ENCODE results near the gene ASIC2.

Gene ASIC2

GRCh38 chr17:33242375-33243124 is 50.5 kb downstream of the ASIC2 start:
- no peak for DNase-seq

GRCh38 chr17:33241390-33241789 is 51.7 kb downstream of the ASIC2 start:
- DNase-seq, result no peak

- no peak for DNase-seq
These were observed 52.7 kb downstream of the ASIC2 start for GRCh38 chr17:33240362-33240761.

- DNase-seq, result no peak
These were observed 53.4 kb downstream of the ASIC2 start for GRCh38 chr17:33239702-33240101.

- DNase-seq, result no peak
These were observed 58.0 kb downstream of the ASIC2 start for GRCh38 chr17:33234930-33235685.

- no peak for DNase-seq
These were observed 58.9 kb downstream of the ASIC2 start for GRCh38 chr17:33234233-33234632.

GRCh38 chr17:33233811-33234177 is 59.3 kb downstream of the ASIC2 start:
- DNase-seq, result no peak

- no peak for DNase-seq
These were observed 63.6 kb downstream of the ASIC2 start for GRCh38 chr17:33229499-33229898.

GRCh38 chr17:33229028-33229427 is 64.1 kb downstream of the ASIC2 start:
- DNase-seq, result no peak

GRCh38 chr17:33228548-33228947 is 64.5 kb downstream of the ASIC2 start:
- DNase-seq, result no peak

GRCh38 chr17:33227911-33228310 is 65.2 kb downstream of the ASIC2 start:
- DNase-seq, result no peak

- DNase-seq, result no peak
These were observed 67.1 kb downstream of the ASIC2 start for GRCh38 chr17:33225994-33226393.

- no peak for DNase-seq
These were observed 67.6 kb downstream of the ASIC2 start for GRCh38 chr17:33225509-33225908.

- no peak for DNase-seq
These were observed 73.1 kb downstream of the ASIC2 start for GRCh38 chr17:33220036-33220435.

GRCh38 chr17:33218698-33219601 is 74.1 kb downstream of the ASIC2 start:
- no peak for DNase-seq

GRCh38 chr17:33217891-33218290 is 75.2 kb downstream of the ASIC2 start:
- no peak for DNase-seq

GRCh38 chr17:33214996-33215395 is 78.1 kb downstream of the ASIC2 start:
- no peak for DNase-seq

GRCh38 chr17:33210285-33210684 is 82.8 kb downstream of the ASIC2 start:
- no peak for DNase-seq

GRCh38 chr17:33209671-33210070 is 83.4 kb downstream of the ASIC2 start:
- DNase-seq, result no peak

- DNase-seq, result no peak
These were observed 85.9 kb downstream of the ASIC2 start for GRCh38 chr17:33207231-33207630.

GRCh38 chr17:33205552-33205951 is 87.5 kb downstream of the ASIC2 start:
- no peak for DNase-seq

- DNase-seq, result no peak
These were observed 88.4 kb downstream of the ASIC2 start for GRCh38 chr17:33204701-33205100.

- no peak for DNase-seq
These were observed 88.9 kb downstream of the ASIC2 start for GRCh38 chr17:33204156-33204555.
